ENCODE data around the gene SPATS1.
"Not testable (repeated sequence)": the region's sequence is repeated elsewhere in the genome, so short reads cannot be mapped to it uniquely, and the experiment has no call there.

Gene SPATS1

DNA sequence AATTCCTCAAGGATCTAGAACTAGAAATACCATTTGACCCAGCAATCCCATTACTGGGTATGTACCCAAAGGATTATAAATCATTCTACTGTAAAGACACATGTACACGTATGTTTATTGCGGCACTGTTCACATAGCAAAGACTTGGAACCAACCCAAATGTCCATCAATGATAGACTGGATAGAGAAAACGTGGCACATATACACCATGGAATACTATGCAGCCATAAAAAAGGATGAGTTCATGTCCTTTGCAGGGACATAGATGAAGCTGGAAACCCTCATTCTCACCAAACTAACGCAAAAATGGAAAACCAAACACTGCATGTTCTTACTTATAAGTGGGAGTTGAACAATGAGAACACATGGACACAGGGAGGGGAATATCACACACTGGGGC lies 4.4 kb downstream of the SPATS1 start:
- DNase-seq = not testable (repeated sequence)

DNA sequence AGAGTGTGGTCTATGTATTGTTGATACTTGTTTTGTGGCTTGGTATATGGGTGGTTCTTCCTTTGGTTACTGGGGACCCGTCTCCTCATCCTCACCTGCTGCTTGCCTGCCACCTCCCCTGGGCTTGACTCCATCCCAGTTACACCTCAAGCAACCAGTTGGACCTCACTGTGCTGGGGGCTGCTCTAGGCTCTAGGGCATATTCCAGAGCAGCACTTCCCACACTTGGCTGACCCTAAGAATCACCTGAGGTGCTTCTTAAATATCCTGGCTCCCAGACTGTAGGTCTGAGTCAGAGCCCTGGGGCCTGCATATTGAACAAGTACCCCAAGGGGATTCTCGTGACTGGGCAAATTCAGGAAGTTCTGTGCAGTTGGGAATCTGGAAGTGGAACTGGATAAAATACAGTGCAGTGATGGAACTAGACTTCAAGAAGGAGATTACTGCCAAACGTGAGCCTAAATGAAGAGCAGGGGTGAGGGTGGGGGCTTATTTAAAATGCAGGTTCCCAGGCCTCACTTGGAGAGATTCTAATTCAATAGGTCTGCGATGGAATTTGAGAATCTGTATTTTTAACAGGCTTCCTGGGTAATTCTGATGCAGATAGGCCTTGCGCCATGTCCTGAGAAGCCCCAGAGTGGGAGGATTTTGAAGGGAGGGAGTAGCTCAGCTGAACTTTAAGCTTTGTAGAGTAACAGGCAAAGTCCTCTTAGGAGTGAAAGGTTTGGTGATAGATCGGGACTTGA lies 7.6 kb downstream of the SPATS1 start:
- DNase-seq = no peak

GRCh38 chr6:44350650-44350994 lies 8.2 kb downstream of the SPATS1 start:
- not testable (repeated sequence) for DNase-seq

GRCh38 chr6:44352259-44352658 lies 9.8 kb downstream of the SPATS1 start:
- DNase-seq = no peak

GRCh38 chr6:44353336-44353735 lies 10.9 kb downstream of the SPATS1 start:
- DNase-seq = no peak

DNA sequence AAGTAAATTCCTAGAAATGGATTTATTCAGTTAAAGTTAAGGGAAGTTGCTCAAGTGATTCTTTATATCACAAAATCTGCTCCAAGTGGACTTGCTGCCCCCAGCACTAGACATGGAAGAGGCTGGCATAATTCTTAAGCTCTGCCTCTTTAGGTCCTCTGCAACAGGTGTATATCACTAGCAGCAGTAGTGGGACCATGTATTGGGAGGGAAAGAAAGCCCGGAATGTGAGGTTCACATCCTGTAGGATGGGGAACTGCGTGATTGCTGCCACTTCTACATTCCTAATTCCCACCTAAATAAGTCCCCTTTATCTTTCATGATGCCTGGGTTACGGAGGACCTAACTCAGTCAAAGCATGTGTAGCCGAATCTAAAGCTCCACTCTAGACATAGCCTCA lies 13.2 kb downstream of the SPATS1 start:
- DNase-seq = no peak

- no peak for DNase-seq
These were observed 14.0 kb downstream of the SPATS1 start for GRCh38 chr6:44356487-44356886.

GRCh38 chr6:44359973-44360372 lies 17.5 kb downstream of the SPATS1 start:
- no peak for DNase-seq

GRCh38 chr6:44361947-44362346 lies 19.5 kb downstream of the SPATS1 start:
- no peak for DNase-seq

DNA sequence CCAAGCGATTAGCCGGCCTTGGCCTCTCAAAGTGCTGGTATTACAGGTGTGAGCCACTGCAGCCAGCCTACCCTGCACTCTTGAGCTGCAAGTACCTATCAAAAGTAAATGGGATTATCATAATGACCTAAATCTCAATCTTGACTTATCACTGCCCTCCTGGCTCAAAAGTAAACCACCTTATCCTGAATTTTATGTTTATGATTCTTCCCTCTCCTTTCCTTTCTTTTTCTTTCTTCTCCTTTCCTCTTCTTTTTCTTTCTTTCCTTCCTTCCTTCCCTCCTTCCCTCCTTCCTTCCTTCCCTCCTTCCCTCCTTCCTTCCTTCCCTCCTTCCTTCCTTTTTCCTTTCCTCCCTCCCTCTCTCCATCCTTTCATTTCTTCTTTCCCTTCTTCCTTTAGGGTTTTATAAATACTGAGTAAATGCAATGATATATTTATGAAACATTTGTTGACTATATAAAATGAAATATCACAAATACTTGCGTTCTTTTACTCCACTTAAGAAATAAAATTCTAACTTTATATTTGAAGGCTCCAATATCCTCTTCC lies 21.0 kb downstream of the SPATS1 start:
- DNase-seq = no peak

- DNase-seq = no peak
These were observed 24.3 kb downstream of the SPATS1 start for GRCh38 chr6:44366781-44367180.

- no peak for DNase-seq
These were observed 25.2 kb downstream of the SPATS1 start for GRCh38 chr6:44367681-44368080.

- DNase-seq = no peak
These were observed 30.6 kb downstream of the SPATS1 start for GRCh38 chr6:44373051-44373450.

DNA sequence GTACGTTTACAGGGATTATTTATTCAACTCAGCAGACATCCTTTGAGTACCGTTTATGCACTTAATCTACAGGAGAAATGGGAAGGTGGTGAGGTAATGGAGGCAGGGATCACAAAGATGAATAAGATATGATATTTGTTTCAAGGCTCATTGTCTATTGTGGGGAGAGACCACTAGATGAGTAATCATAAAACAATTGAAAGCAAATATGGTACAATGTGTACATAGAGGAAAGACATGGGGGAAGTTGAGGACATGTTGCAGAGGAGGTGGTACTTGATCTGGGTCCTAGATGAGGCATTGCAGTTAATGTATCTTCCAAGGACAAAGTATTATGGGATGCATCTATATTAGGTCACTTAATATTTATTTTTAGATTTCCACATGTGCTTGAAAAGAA lies 31.3 kb downstream of the SPATS1 start:
- DNase-seq = no peak

- no peak for DNase-seq
These were observed 32.6 kb downstream of the SPATS1 start for GRCh38 chr6:44375071-44375470.

- no peak for DNase-seq
These were observed 35.0 kb downstream of the SPATS1 start for GRCh38 chr6:44377484-44377883.

DNA sequence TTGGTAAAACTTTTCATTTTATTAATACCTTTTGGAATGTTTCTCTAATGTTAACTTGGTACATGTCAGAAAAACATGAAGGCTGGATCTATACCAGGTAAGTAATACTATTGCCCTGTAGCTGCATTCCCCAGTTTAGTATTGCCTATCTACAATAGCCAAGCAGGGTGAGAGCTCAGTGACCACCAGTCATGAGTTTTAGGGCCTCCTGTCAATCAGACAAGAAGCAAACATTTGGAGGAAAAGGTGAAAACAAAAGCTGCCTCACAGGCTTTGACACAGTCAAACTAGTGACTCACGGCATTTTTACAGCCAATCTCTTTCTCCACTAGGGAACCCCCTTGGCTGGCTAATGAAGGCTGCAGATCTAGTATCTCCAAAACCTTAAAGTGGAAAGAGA lies 35.5 kb downstream of the SPATS1 start:
- no peak for DNase-seq

DNA sequence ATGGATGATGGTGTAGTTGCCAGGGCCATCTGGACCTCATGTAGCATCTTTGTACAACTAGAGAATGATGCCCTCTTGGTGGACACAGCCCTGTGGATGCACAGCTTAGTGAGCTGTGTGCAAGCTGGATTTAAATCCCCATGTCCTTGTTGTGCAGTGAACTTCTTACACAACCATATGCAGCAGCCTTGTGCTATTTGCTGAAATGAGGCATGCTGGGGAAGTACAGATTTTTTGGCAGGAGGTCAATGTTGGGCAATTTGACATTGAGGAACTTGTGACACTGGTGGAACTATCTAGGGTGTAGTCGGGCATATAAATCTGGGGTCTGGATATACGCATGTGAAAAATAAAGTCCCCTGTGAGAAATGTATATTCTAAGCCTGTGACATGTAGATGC lies 39.3 kb downstream of the SPATS1 start:
- peak; percentile 26 for DNase-seq

DNA sequence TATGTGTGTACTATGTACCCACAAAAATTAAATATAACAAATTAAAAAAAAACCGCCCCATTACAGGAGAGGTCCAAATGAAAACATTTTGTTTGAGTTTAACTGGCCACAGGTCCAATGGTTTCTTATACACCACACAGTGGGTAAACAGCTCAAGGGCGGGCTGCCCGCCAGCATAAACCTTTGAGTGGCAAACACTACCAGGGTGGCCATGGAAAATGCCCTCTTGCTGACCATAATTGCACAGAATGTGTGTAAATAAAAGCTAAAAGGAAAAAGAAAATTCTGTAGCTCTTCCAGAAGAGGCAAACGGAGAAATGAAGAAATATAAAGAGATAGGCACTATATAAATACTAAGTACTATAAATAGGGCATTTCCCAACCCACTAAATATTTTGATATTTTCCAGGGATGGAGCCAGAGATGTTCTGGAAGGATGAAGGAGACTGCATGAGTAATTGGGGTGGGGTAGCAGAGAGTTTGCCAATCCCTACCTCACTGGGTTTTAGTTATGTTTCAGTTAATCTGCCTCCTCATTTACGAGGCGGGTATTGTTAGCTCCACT lies 44.0 kb downstream of the SPATS1 start:
- no peak for DNase-seq

- DNase-seq = no peak
These were observed 44.5 kb downstream of the SPATS1 start for GRCh38 chr6:44386929-44387345.

DNA sequence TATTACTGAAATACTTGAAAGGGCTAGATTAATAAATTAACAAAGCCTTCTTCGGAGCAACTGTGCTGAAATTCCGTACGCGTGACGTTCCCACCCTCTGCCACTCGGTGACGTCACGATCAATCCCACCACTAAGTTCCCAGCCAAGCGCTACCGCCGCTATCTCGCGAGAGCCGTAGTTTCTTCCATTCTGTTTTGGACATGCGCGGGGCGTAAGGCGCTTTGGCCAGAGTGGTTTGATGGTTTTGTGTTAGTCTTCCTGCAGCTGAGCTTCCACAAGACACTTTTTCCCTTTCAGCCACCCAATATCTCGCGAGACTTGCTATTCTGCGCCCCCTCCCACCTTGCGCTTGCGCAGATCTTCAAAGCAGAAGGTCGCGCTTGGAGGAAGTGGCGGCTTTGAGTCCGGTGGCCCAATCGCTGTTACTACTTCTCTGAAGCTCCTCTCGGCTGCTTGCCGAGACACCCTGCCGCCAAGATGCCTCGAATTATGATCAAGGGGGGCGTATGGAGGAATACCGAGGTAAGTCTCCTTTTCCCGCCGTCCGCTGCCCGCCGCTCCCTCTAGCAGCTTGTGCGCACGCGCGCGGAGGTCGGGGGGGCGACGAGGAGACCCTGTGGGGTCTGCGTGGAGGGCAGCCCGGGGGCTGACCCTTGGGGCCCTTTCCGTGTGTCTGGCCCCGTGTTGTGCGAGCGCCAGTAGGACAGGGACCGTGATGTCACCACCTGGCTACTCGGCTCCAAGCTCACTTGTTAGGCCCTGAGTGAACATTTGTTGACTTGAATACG lies 45.1 kb downstream of the SPATS1 start, which contains the start of gene CDC5L:
Gene CDC5L, plus strand, starts transcription at position 361 of the 789 bp plus-strand sequence. Its CDS starts 118 bp downstream, at position 479.
- peak; percentile 97 for DNase-seq

DNA sequence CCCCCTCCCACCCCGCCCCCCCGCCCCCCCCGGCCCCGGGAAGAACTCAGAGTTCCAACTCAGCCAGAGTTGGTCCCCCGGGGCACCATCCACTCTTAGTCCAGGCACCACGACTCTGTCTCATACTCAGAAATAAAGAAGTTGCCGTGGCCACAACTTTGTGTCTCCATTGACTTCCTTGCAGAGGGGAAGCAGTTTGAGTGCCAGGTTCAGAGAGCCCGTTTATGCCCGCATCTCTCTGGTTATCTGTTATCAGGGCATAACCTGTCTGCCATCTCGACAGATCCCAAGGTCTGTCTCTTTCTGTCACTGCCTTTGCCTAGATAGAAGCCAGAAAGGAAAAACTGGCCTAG lies 45.7 kb downstream of the SPATS1 start:
- DNase-seq = no peak

DNA sequence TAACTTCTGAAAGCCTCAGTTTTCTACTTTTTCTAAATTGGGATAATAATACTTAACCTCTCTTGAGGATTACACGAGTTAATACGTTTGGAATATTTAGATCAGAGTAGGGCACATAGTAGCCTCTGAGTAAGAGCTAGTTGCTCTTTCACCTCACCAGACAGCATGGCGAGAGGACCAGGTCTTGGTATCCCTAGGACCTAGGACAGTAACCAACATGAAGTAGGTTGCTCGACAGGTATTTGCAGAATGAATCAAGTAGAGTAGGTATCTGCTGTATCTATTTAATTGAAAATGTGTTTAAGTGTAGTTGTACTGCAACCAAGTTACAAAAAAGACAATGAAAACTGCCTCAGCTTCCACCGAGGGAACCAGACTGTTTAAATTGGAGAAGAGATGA lies 46.4 kb downstream of the SPATS1 start:
- DNase-seq = no peak

- no peak for DNase-seq
These were observed 47.8 kb downstream of the SPATS1 start for GRCh38 chr6:44390158-44390683.
